Nucleus accumbens (tissue), 56 donors: ENCODE measurements around the gene ZNF367.

ENCODE experiments used
- DNase-seq, 56 donors: peaks; one replicate each; lab custom pipeline; 2025; lab: John Stamatoyannopoulos, UW

Gene ZNF367

GRCh38 chr9:96437454-96437853, 19.3 kb upstream of the ZNF367 start:
- DNase-seq, result no peak

- no peak for DNase-seq
These were observed 18.4 kb upstream of the ZNF367 start for GRCh38 chr9:96436456-96437126.

GRCh38 chr9:96436063-96436455, 17.9 kb upstream of the ZNF367 start:
- DNase-seq, result no peak

- DNase-seq, result no peak
These were observed 17.2 kb upstream of the ZNF367 start for GRCh38 chr9:96435345-96435744.

GRCh38 chr9:96430377-96430776, 12.2 kb upstream of the ZNF367 start:
- no peak for DNase-seq

GRCh38 chr9:96429732-96430131, 11.6 kb upstream of the ZNF367 start:
- DNase-seq, result no peak

- no peak for DNase-seq
These were observed 7.5 kb upstream of the ZNF367 start for GRCh38 chr9:96425500-96426169.

GRCh38 chr9:96423985-96424336, 5.8 kb upstream of the ZNF367 start:
- no peak for DNase-seq

- no peak for DNase-seq
These were observed 5.3 kb upstream of the ZNF367 start for GRCh38 chr9:96423322-96423984.

GRCh38 chr9:96420468-96421219, 2.5 kb upstream of the ZNF367 start:
- DNase-seq, result peak in 26 of 56 donors; percentile 2 to 52 (median 20)

GRCh38 chr9:96419691-96419969, 1.5 kb upstream of the ZNF367 start:
- DNase-seq, result no peak

GRCh38 chr9:96418920-96419690, 935 bp upstream of the ZNF367 start:
- peak in 45 of 56 donors; percentile 11 to 86 (median 66) for DNase-seq

- DNase-seq, result peak in 19 of 56 donors; percentile 6 to 64 (median 50)
These were observed 498 bp downstream of the ZNF367 start for GRCh38 chr9:96417661-96418082.

GRCh38 chr9:96417051-96417586, 1.1 kb downstream of the ZNF367 start:
- peak in 55 of 56 donors; percentile 33 to 92 (median 82) for DNase-seq

GRCh38 chr9:96413302-96414221, 4.6 kb downstream of the ZNF367 start:
- peak in 37 of 56 donors; percentile 2 to 51 (median 22) for DNase-seq

- no peak for DNase-seq
These were observed 5.8 kb downstream of the ZNF367 start for GRCh38 chr9:96412174-96412913.

- no peak for DNase-seq
These were observed 6.9 kb downstream of the ZNF367 start for GRCh38 chr9:96411129-96411838.
